MM.1S (cell line): ENCODE results near the gene SEMA3G.

Source experiments
- EZH2phosphoT487 ChIP-seq: fragments of 300-600 bp; sonication (generic); IDR thresholded peaks from 2 replicates; pipeline ENCODE4 v1.6.1; 2018; ENCODE audit warnings: antibody characterized with exemption, low read length
- TF ChIP-seq, protein P1 (sequence below): fragments of 300-600 bp; sonication (generic); IDR thresholded peaks from 2 replicates; pipeline ENCODE4 v1.5.1; 2016; ENCODE audit warnings: antibody characterized with exemption, low read length, mixed read lengths

DNA sequence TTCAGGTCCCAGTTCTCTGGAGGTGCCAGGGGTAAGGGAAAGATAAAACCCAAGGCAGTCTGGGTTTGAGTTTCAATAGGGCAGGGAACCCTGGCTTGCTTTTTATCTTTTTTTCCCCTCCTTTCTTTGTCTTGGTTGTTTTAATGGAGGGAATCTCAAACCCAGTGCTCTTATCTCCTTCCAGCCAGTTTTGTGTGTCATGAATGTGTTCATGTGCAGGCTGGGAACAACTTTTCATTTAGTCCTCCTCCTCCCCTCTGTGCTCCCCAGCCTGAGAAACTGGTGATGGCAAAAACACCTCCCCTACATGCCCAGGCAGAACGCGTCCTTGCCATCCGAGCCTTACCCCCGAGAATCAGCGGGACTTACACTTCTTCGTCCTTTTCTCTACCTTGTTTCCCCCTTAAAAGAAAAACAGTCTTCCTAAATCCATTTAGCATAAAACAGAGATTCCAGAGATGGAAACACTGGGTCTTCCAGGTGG lies 10.9 kb downstream of the SEMA3G start:
- TF ChIP-seq, protein P1, sequence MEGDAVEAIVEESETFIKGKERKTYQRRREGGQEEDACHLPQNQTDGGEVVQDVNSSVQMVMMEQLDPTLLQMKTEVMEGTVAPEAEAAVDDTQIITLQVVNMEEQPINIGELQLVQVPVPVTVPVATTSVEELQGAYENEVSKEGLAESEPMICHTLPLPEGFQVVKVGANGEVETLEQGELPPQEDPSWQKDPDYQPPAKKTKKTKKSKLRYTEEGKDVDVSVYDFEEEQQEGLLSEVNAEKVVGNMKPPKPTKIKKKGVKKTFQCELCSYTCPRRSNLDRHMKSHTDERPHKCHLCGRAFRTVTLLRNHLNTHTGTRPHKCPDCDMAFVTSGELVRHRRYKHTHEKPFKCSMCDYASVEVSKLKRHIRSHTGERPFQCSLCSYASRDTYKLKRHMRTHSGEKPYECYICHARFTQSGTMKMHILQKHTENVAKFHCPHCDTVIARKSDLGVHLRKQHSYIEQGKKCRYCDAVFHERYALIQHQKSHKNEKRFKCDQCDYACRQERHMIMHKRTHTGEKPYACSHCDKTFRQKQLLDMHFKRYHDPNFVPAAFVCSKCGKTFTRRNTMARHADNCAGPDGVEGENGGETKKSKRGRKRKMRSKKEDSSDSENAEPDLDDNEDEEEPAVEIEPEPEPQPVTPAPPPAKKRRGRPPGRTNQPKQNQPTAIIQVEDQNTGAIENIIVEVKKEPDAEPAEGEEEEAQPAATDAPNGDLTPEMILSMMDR: no peak
- TF ChIP-seq EZH2phosphoT487: no peak
